HepG2 (cell line): ENCODE measurements around the gene TMEM231. TPM values are rescaled to one million over a fixed set of nuclear protein-coding genes. Genes with fewer than 3 reads are reported as not detected.

ENCODE experiments used
- BCL6 ChIP-seq: IDR thresholded peaks from 2 replicates; pipeline ENCODE4 v1.6.1; 2016; ENCODE audit warnings: missing genetic modification reagents, missing compliant biosample characterization
- GABPB1 ChIP-seq: IDR thresholded peaks from 2 replicates; pipeline ENCODE4 v1.6.1; 2016; ENCODE audit warnings: mild to moderate bottlenecking, missing genetic modification reagents, moderate library complexity, missing compliant biosample characterization
- GTF3A ChIP-seq: sonication (generic); formaldehyde crosslinking; conservative IDR thresholded peaks from 2 replicates; pipeline ENCODE4 v1.4.0; 2020; ENCODE audit warnings: mild to moderate bottlenecking, missing genetic modification reagents
- HNF4A ChIP-seq: sonication (generic); formaldehyde crosslinking; IDR thresholded peaks from 2 replicates; pipeline ENCODE4 v1.4.0; 2020; ENCODE audit warnings: missing genetic modification reagents
- HNRNPL ChIP-seq: fragments of 200-400 bp; formaldehyde crosslinking; IDR thresholded peaks from 2 replicates; pipeline ENCODE4 v1.6.1; 2017; ENCODE audit warnings: mild to moderate bottlenecking, low read depth, low read length
- KDM5A ChIP-seq: fragments of 200-600 bp; sonication (generic); IDR thresholded peaks from 2 replicates; pipeline ENCODE4 v1.7.0; 2018; ENCODE audit warnings: antibody characterized with exemption, mild to moderate bottlenecking, low read length, borderline replicate concordance
- KLF6 ChIP-seq: IDR thresholded peaks from 2 replicates; pipeline ENCODE4 v1.8.0; 2016; ENCODE audit warnings: missing biosample characterization, missing genetic modification reagents
- MED13 ChIP-seq: sonication (generic); formaldehyde crosslinking; IDR thresholded peaks from 2 replicates; pipeline ENCODE4 v1.5.0; 2020; ENCODE audit warnings: missing genetic modification reagents
- MYC ChIP-seq: sonication (generic); formaldehyde crosslinking; IDR thresholded peaks from 2 replicates; pipeline ENCODE4 v1.9.0; 2021; ENCODE audit warnings: missing genetic modification reagents, borderline replicate concordance
- NR2C2 ChIP-seq: sonication (generic); formaldehyde crosslinking; IDR thresholded peaks from 2 replicates; pipeline ENCODE4 v1.4.0; 2020; ENCODE audit warnings: missing genetic modification reagents, mild to moderate bottlenecking, moderate library complexity, borderline replicate concordance
- SALL2 ChIP-seq: sonication (generic); formaldehyde crosslinking; IDR thresholded peaks from 2 replicates; pipeline ENCODE4 v1.8.1; 2023; ENCODE audit warnings: mild to moderate bottlenecking, missing genetic modification reagents, inconsistent platforms
- SRSF4 ChIP-seq: fragments of 200-400 bp; formaldehyde crosslinking; IDR thresholded peaks from one replicate; pipeline ENCODE4 v1.6.1; 2018; ENCODE audit warnings: mild to moderate bottlenecking, low read depth, low read length, moderate library complexity; ENCODE audit not compliant: poor library complexity, severe bottlenecking
- TBP ChIP-seq: sonication (generic); formaldehyde crosslinking; IDR thresholded peaks from 2 replicates; pipeline ENCODE4 v1.5.0; 2020; ENCODE audit warnings: missing genetic modification reagents
- ZNF776 ChIP-seq: sonication (generic); formaldehyde crosslinking; IDR thresholded peaks from 2 replicates; pipeline ENCODE4 v1.4.0; 2020; ENCODE audit warnings: mild to moderate bottlenecking, missing genetic modification reagents
- polyA plus RNA-seq, 8 experiments: library from polyadenylated mRNA; depleted of rRNA in 3 of 8; stranded (reverse) in 7 of 8; unstranded in 1 of 8; fragments of >200 nt; fragmentation: Illumina TruSeq in 4 of 8; extraction: Trizol in 4 of 8; gene quantifications; 2 replicates each; pipeline versions ENCODE4 v1.2.1 to v1.2.3, GENCODE V29; 2011 to 2016; ENCODE audit warnings: low read depth in 4 of 8, missing spikeins in 1 of 8, mixed read lengths in 1 of 8; ENCODE audit not compliant: insufficient read depth in 1 of 8
- total RNA-seq, 5 experiments: library from RNA; depleted of rRNA; stranded (reverse); fragments of >200 nt; fragmentation: Illumina TruSeq; extraction: Trizol; gene quantifications; 2 replicates each; pipeline ENCODE4 v1.2.3, GENCODE V29; 2016; ENCODE audit warnings: low read depth in 1 of 5
- TF ChIP-seq, protein P1 (sequence below): sonication (generic); formaldehyde crosslinking; IDR thresholded peaks from 2 replicates; pipeline ENCODE4 v1.4.0; 2020; ENCODE audit warnings: missing genetic modification reagents
- TF ChIP-seq, protein P2 (sequence below), 2 experiments: fragments of 450-650 bp in 1 of 2; sonication (generic) in 1 of 2; formaldehyde crosslinking; IDR thresholded peaks; 2 replicates each; pipeline versions ENCODE4 v1.5.0 to v1.8.0; 2020 to 2022; ENCODE audit warnings: mild to moderate bottlenecking in 1 of 2, missing genetic modification reagents in 1 of 2
- TF ChIP-seq, protein P3 (sequence below): sonication (generic); formaldehyde crosslinking; IDR thresholded peaks from 2 replicates; pipeline ENCODE4 v1.4.0; 2020; ENCODE audit warnings: mild to moderate bottlenecking, low read depth, missing genetic modification reagents
- TF ChIP-seq, protein P4 (sequence below): sonication (generic); formaldehyde crosslinking; IDR thresholded peaks from 2 replicates; pipeline ENCODE4 v1.4.0; 2020; ENCODE audit warnings: mild to moderate bottlenecking, missing genetic modification reagents

TMEM231 gene
- total and polyA plus RNA-seq, 2 of the 13 experiments (the other 11 are each of a cell fraction or from before 2014, with no cell fraction given) = 3.5 to 7.4 TPM

DNA sequence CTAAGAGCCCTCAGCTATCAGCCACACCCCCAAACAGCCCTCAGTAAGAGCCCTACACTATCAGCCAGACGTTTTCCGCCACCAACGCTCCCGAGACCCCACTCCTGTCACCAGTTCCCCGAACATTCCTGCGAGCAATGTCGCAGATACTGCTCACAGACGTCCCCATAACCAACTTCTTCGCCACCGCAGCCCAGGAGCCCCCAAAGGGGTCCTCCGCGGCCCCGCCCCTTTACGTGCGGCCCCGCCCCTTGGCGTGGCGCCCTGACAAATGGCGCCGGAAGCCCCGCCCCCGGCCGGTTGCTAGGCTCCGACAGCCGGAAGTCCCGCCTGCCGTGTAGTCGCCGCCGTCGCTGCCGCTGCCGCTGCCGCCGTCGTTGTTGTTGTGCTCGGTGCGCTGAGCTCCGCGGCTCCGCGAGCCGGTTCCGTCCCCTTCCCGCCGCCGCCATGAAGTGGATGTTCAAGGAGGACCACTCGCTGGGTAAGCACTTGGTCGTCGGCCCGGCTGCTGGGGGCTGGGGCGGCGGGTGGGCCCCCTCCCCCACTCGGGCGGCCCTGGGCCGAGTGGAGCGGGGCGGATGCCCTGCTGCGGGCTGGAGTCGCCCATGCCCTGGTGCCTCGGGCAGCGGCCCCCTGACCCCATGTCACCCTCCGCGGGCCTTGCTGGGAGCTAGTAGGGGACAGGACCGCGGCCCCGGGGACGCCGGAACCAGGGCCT, 10.1 kb upstream of the TMEM231 start, which contains the start of gene GABARAPL2 (continued):
- TF ChIP-seq GTF3A = 0 out of 2 replicates have a peak, but pooled peaks have one; percentile 75
- TF ChIP-seq GABPB1 = peak; percentile 97
- TF ChIP-seq, protein P1, sequence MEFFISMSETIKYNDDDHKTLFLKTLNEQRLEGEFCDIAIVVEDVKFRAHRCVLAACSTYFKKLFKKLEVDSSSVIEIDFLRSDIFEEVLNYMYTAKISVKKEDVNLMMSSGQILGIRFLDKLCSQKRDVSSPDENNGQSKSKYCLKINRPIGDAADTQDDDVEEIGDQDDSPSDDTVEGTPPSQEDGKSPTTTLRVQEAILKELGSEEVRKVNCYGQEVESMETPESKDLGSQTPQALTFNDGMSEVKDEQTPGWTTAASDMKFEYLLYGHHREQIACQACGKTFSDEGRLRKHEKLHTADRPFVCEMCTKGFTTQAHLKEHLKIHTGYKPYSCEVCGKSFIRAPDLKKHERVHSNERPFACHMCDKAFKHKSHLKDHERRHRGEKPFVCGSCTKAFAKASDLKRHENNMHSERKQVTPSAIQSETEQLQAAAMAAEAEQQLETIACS (CRISPR knock-in tag) = peak; percentile 44
- TF ChIP-seq, protein P2, sequence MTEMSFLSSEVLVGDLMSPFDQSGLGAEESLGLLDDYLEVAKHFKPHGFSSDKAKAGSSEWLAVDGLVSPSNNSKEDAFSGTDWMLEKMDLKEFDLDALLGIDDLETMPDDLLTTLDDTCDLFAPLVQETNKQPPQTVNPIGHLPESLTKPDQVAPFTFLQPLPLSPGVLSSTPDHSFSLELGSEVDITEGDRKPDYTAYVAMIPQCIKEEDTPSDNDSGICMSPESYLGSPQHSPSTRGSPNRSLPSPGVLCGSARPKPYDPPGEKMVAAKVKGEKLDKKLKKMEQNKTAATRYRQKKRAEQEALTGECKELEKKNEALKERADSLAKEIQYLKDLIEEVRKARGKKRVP (CRISPR knock-in tag; IDR thresholded peaks at IDR 0.05) = 0 out of 4 replicates have a peak, but pooled peaks of 1 of the 2 experiments have one; percentile 51
- 0 out of 2 replicates have a peak, but pooled peaks have one; percentile 49 for TF ChIP-seq KLF6 (CRISPR knock-in tag)
- no peak; the same call in 1 of the 2 replicates for TF ChIP-seq BCL6 (CRISPR knock-in tag)
- peak; percentile 30; the same call in 1 of the 2 replicates for TF ChIP-seq TBP
- TF ChIP-seq MYC (CRISPR knock-in tag) = no peak
- TF ChIP-seq SALL2 = peak; percentile 61; the same call in 1 of the 2 replicates
- TF ChIP-seq, protein P3, sequence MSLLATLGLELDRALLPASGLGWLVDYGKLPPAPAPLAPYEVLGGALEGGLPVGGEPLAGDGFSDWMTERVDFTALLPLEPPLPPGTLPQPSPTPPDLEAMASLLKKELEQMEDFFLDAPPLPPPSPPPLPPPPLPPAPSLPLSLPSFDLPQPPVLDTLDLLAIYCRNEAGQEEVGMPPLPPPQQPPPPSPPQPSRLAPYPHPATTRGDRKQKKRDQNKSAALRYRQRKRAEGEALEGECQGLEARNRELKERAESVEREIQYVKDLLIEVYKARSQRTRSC (CRISPR knock-in tag) = 0 out of 2 replicates have a peak, but pooled peaks have one; percentile 30
- TF ChIP-seq NR2C2 = peak; percentile 41; the same call in 1 of the 2 replicates
- peak; percentile 60; the same call in 1 of the 2 replicates for TF ChIP-seq ZNF776 (CRISPR knock-in tag)
- no peak for TF ChIP-seq HNRNPL
- TF ChIP-seq HNF4A (CRISPR knock-in tag) = 0 out of 2 replicates have a peak, but pooled peaks have one; percentile 5
- TF ChIP-seq KDM5A = peak; percentile 87
- TF ChIP-seq, protein P4, sequence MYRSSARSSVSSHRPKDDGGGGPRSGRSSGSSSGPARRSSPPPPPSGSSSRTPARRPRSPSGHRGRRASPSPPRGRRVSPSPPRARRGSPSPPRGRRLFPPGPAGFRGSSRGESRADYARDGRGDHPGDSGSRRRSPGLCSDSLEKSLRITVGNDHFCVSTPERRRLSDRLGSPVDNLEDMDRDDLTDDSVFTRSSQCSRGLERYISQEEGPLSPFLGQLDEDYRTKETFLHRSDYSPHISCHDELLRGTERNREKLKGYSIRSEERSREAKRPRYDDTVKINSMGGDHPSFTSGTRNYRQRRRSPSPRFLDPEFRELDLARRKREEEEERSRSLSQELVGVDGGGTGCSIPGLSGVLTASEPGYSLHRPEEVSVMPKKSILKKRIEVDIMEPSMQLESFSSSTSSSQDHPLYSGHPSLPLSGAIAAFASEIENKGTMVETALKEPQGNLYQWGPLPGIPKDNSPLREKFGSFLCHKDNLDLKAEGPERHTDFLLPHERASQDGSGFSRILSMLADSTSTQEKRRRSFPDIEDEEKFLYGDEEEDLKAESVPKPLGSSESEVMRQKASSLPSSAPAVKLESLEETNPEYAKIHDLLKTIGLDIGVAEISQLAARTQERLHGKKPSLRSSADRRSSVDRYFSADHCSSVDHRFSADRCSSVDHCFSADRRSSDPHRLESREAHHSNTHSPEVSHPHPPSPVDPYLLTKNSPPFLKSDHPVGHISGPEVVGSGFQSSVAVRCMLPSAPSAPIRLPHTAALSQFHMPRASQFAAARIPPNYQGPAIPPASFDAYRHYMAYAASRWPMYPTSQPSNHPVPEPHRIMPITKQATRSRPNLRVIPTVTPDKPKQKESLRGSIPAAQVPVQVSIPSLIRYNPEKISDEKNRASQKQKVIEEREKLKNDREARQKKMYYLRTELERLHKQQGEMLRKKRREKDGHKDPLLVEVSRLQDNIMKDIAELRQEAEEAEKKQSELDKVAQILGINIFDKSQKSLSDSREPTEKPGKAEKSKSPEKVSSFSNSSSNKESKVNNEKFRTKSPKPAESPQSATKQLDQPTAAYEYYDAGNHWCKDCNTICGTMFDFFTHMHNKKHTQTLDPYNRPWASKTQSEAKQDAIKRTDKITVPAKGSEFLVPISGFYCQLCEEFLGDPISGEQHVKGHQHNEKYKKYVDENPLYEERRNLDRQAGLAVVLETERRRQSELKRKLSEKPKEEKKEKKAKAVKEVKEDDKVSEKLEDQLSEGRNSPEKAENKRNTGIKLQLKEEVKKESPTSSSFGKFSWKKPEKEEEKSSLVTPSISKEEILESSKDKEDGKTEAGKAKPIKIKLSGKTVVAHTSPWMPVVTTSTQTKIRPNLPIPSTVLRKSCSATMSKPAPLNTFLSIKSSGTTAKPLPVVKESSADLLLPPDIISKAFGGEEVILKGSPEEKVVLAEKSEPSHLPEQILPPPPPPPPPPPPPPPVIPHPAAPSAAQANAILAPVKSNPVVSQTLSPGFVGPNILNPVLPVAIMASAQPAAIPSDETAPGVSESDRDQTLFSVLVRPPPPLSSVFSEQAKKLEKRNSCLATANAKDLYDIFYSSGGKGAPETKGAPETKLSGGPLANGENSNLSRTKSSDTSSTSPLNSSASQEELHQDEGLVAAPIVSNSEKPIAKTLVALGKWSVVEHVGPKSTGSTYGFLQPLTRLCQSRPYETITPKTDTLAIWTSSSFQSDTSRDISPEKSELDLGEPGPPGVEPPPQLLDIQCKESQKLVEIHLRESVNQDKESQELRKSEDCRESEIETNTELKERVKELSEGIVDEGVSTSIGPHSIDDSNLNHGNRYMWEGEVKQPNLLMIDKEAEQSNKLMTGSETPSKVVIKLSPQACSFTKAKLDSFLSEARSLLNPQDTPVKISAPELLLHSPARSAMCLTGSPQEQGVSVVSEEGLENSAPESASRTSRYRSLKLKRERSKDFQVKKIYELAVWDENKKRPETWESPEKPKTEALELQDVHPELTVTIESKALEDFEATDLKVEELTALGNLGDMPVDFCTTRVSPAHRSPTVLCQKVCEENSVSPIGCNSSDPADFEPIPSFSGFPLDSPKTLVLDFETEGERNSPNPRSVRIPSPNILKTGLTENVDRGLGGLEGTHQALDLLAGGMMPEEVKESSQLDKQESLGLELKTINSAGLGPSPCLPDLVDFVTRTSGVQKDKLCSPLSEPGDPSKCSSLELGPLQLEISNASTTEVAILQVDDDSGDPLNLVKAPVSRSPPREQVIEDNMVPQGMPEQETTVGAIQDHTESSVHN = 0 out of 2 replicates have a peak, but pooled peaks have one; percentile 13
- TF ChIP-seq SRSF4 = no peak
- peak; percentile 70; the same call in 1 of the 2 replicates for TF ChIP-seq MED13 (CRISPR knock-in tag)
